Activated CD4-positive, alpha-beta T cell treated with anti-CD3 and anti-CD28 coated beads, Interleukin-2, amount 50 U/mL, for 48 hours (primary cell): Measurements from ENCODE around the gene FOXN3.
"Not testable (repeated sequence)": the region's sequence is repeated elsewhere in the genome, so short reads cannot be mapped to it uniquely, and the experiment has no call there.

Source experiments
- DNase-seq, 2 experiments: peaks; one replicate each; pipeline ENCODE4 v3.0.0-alpha.2; 2020

The FOXN3 gene

DNA sequence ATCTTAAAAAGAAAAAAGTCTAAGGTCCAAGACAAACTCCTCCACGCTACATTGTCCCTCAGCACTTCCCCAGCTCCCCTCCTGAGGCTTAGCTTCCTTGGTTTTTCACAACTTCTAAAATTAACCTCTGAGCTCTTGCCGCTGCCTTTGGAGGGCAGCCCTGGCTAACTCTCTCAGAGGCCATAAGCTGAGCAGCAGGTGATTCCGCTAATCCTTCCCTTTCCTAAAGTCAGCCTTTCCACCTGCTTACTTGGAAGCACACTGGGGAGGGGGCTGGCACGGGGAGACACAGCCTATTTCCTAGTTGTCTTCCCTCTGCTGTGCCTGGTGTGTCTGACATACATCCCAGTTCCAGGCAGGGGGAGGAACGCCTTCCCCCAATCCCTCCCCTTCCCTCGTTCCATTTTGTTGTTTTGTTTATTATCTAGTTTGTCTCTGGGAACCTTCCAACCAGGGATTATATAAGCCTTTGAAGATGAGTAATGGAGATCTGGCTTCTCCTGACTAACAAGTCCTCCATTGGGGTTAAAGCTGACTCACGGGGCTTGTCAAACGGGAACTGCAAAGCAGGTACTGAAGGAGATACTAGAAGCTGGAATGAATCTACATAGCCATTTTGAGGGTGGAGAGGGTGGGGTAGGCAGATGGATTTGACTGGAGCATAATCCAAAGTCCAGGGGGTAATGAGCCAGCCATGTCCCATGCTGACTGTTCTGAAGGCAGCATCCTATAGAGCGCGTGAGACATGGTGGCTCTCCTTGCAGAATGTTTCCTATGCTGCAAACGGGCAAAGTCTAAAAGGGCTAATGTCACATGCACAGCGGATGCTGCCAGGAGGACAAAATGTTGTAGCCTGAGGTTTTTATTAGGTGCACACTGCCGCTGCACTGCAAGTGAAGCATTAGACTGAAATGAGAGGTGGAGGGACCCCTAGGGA is 230.8 kb downstream of the FOXN3 start:
- no peak for DNase-seq

- DNase-seq = no peak
Measured at GRCh38 chr14:89184952-89185351, 232.1 kb downstream of the FOXN3 start.

- no peak for DNase-seq
Measured at GRCh38 chr14:89182326-89182725, 234.7 kb downstream of the FOXN3 start.

- DNase-seq = no peak
Measured at GRCh38 chr14:89180546-89180945, 236.5 kb downstream of the FOXN3 start.

- no peak for DNase-seq
Measured at GRCh38 chr14:89179891-89180404, 237.1 kb downstream of the FOXN3 start.

- DNase-seq = no peak
Measured at GRCh38 chr14:89178800-89179535, 238.1 kb downstream of the FOXN3 start.

DNA sequence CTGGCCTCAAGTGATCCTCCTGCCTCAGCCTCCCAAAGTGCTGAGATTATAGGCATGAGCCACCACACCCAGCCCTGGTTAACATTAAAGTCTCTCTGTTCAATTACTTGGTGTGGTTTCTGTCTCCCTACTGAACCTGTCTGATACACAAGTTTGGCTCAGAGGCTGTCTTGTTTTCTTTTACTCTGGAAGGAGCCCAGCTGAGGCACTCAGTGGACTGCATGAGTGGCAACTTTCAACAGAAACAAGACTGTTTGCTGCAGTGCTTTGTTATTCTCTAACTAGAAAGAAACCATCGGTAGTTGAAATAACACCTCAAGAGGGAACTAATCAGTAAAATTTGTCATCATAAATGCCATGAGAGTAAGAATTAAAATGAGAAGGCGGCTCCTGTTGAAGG is 238.7 kb downstream of the FOXN3 start:
- DNase-seq = no peak

- DNase-seq = no peak
Measured at GRCh38 chr14:89175881-89176799, 240.9 kb downstream of the FOXN3 start.

DNA sequence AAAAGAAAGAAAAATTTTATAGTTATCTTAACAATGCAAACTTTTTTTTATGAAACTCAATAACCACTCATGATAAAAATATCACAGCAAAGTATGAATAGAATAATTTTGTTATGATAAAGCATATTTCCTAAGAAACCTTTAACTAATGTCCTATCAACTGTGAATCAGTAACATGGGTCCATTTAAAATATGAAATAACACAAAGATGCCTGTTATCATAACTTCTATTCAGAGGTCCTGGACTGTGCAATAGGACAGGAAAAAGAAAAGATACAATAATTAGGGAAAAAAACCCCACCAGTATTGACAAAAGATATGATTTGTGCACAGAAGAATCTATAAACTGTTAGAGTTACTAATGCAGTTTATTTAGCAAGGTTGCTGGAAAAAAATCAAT is 245.4 kb downstream of the FOXN3 start:
- DNase-seq = no peak

DNA sequence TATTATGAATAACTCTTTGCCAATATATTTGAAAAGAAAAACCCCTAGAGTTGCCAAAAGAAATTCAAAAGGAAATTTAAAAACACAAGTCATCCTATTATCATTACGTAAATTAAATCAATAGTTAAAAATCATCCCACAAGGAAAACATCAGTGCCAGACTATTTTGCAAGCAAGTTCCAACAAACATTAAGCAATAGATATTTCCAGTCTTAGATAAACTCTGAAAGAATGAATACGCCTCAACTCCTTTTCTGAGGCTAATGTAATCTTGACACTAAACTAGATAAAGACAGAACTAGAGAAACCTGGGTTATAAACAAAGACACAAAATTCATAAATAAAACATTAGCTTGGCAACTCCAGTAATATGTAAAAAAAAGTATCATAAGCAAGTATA is 245.9 kb downstream of the FOXN3 start:
- no peak for DNase-seq

DNA sequence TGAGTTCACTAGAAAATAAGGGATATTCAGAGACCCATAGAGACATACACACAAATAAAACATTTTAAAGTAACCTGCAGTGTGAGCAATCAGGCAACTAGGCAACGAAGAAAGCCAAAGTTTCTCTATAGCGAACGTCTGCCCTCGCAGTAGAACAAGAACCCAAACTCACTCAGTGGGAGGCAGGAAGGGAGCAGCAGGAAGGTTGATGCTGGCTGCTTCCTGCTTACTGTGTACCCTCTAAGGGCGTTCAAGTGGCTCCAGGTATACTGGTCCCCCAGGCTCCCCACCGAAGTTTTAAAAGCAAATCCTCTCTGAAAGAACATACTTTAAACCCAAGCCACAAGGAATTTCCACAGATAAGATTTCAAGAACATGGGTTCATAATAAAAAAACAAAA is 249.3 kb downstream of the FOXN3 start:
- DNase-seq = no peak

DNA sequence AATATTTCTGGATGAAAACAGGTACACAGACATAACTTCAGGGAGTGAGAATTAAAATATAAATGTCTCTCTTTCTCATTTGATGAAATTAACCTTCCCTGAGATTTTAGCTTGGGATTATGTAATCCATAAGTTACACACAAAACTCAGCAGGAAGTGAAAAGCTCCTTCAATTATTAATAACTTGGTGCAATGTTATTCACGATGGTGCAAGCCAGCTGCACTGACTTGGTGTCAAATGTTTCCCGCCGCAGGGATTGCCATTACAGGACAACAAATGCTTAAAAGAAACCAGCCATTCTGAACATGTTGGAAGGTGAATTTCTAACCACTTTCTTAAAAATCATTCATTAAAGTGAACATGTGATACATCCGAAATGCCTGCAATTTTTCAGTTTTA is 250.4 kb downstream of the FOXN3 start:
- no peak for DNase-seq

- DNase-seq = no peak
Measured at GRCh38 chr14:89165189-89166181, 251.5 kb downstream of the FOXN3 start.

DNA sequence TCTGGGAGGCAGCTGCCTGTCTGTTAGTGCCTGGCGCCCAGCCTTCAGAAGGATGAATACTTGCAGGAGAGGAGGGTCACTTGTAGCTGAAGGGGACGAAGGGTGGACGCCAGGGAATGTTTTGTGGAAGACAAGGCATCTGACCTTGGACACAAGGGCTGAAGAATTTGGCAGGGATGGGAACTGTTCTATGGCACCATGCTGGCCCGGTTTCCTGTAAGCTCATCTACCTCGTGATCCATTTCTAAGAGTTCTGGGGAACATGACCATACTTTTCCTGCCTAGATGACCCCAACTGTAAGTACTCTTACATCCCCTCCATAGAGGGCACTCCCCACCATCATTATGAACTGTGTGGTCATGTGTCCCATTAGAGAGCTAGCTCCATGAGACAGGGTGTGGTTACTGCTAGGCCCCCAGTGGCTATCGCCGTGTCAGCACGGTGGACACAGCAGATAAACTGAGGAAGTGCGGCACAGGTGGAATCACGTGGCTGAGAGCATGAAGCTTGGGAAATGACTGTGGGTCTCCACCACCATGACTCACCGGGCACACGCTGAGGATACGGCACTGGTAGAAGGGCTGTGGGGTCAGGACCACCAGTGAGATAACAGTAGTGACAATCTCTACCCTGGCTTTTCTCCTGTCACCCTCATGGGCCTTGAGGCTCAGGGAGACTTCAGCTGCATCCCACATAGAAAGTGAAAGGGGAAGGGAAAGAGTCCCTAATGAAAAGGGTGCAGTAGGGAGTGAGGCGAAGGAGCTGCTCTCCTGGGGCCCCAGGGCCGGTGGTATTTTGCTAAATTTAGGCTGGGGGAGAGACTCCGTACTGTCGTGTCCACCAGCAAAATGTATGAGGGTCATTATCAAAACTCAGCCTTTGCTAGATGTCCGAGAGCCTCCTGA is 252.6 kb downstream of the FOXN3 start:
- DNase-seq = no peak

GRCh38 chr14:89163031-89163636 is 253.9 kb downstream of the FOXN3 start:
- no peak for DNase-seq

DNA sequence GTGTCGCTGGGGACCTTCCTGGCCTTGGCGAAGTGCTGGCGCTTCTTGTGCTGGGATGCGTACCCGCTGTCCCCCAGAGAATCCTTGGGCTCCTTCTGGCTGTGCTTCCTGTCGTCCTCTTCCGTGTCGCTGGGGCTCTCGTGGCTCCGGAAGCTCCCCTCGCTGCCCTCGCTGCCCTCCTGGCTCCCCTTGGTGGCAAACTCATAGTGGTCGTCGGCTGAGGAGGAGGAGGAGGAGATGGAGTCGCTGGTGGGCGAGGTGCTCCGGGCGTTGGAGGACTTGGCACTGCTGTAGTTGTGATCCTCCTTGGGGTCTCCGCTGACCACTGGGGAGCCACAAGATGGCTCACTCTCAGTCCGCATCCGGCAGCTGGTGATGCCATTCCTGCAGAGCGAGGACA is 254.4 kb downstream of the FOXN3 start:
- DNase-seq = no peak

GRCh38 chr14:89160437-89160836 is 256.6 kb downstream of the FOXN3 start:
- no peak for DNase-seq

DNA sequence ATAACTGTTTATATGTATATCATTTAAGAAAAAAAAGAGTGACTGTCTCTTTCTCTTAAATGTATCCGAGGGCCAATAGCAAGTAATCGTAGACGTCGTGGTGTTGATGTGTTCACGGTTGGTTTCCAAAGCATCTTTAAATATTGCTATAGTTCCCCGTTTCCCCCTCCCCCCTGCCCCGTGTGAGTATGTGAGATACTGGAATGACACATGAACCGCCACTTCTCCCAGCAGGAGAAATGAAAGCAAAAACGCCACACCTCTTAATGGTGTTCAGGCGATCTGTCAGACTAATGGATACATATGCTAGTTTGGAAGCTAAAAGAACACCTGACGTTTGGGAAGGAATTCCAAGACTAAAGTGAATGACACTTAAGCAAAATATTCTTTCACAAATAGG is 258.3 kb downstream of the FOXN3 start:
- no peak for DNase-seq

- DNase-seq = not testable (repeated sequence)
Measured at GRCh38 chr14:89158104-89158503, 258.9 kb downstream of the FOXN3 start.

DNA sequence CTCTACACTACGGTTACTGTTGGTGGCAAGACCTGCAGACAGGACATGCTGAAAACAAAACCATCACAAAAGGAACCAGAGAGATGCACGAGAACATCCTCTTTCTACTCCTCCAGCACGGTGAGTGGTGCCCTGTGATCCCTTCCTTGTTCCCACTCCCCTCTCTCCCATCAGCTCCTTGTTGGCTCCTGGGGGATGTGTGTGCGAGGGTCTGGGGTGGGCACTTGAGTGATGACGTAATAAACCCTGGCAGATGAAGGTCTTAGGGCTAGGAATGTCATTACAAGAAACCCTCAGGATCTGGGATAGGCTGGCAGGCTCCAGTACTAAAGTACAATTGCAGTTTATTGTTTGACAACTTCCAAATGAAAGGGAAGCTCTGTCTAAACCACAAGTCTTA is 261.5 kb downstream of the FOXN3 start:
- DNase-seq = no peak
